GM18951 (cell line): ENCODE data around the gene LMNA.
A peak's percentile ranks its signal among the peaks of the same experiment; 100 is the strongest.

ENCODE experiments used
- POLR2A ChIP-seq: IDR thresholded peaks from 4 replicates; pipeline ENCODE4 v1.6.1; 2011; ENCODE audit warnings: mild to moderate bottlenecking; ENCODE audit not compliant: insufficient read length, insufficient read depth; ENCODE audit errors: extremely low read depth
- in situ Hi-C: fragments of 300-500 bp; cut with MboI; formaldehyde crosslinking; loops from one replicate; pipeline ENCODE4 v1.12.0; 2022; ENCODE audit warnings: low sequenced_read_pairs, mixed read lengths, inconsistent platforms; ENCODE audit not compliant: unreplicated experiment

LMNA gene

GRCh38 chr1:156135930-156136871, 21.7 kb downstream of the LMNA start:
- no peak for TF ChIP-seq POLR2A
- in situ Hi-C loops = loop anchor here (10.0 kb wide), 1 partner anchor 199 kb away; the partner anchor contains the start of genes CCT3 and TSACC

GRCh38 chr1:156136970-156137483, 22.5 kb downstream of the LMNA start:
- no peak for TF ChIP-seq POLR2A
- in situ Hi-C loops = loop anchor here (10.0 kb wide), 1 partner anchor 198 kb away; the partner anchor contains the start of genes CCT3 and TSACC

GRCh38 chr1:156138458-156138867, 24.0 kb downstream of the LMNA start:
- in situ Hi-C loops = loop anchor here (10.0 kb wide), 1 partner anchor 196 kb away; the partner anchor contains the start of genes CCT3 and TSACC

GRCh38 chr1:156140879-156141707, 26.6 kb downstream of the LMNA start:
- no peak for TF ChIP-seq POLR2A
- in situ Hi-C loops = no loop called here

More at GRCh38 chr1:156138458-156138867, 24.0 kb downstream of the LMNA start:
- no peak for TF ChIP-seq POLR2A

GRCh38 chr1:156143765-156144489, 29.4 kb downstream of the LMNA start:
- no peak for TF ChIP-seq POLR2A
- in situ Hi-C loops = no loop called here

DNA sequence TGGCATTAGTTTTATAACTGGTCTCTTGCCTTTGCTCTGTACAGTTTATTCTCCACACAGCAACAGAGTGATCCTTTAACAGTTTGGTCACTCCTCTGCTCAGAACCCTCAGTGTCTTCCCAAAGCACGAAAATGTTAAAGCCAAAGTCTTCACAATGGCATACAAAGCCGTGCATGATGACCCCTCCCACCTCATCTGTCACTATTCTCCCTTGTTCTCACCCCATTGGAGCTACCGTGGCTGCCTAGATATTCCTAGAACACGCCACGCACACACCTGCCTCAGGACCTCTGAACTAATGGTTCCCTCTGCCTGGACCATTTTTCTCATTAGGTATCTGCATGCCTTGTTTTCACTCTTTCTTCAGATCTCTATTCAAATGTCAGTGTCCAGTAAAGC, 30.2 kb downstream of the LMNA start:
- in situ Hi-C loops = no loop called here
- no peak for TF ChIP-seq POLR2A

- TF ChIP-seq POLR2A = no peak
- in situ Hi-C loops = no loop called here
Observed at GRCh38 chr1:156145650-156146019, 31.1 kb downstream of the LMNA start.

DNA sequence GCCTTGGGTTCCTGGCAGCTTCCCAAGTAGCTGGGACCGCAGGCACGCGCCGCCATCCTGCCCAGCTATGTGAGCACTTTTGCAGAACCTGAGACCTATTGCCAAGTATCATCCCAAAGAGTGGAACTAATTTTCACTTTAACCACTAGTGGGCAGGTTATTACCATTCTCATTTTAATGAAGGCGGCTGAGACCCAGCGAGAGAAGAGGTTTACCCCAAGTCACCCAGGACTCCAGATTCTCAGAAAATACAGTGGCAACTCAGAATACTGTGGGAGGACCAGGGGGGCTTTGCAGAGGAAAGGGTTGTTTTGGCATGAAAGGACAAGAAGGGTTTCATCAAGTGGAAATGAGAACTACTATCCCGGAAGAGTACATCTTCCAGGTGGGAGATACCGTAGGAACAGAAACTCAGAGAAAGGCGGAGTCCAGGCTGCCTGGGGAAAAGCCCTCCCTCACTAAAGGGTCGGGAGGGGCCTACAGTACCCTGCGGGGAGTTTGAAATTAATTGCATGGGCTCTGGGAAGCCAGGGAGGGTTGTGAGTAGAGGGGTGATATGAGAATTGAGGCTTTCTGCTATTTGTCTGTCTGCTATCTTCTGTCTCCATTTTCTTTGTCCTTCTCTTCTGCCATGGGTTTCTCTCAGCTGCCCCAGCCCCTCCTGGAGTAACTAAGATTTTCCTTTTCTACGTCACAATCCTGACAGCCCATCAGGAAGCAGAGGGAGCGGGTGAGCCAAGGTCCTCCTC, 31.7 kb downstream of the LMNA start:
- TF ChIP-seq POLR2A = no peak
- in situ Hi-C loops = no loop called here

DNA sequence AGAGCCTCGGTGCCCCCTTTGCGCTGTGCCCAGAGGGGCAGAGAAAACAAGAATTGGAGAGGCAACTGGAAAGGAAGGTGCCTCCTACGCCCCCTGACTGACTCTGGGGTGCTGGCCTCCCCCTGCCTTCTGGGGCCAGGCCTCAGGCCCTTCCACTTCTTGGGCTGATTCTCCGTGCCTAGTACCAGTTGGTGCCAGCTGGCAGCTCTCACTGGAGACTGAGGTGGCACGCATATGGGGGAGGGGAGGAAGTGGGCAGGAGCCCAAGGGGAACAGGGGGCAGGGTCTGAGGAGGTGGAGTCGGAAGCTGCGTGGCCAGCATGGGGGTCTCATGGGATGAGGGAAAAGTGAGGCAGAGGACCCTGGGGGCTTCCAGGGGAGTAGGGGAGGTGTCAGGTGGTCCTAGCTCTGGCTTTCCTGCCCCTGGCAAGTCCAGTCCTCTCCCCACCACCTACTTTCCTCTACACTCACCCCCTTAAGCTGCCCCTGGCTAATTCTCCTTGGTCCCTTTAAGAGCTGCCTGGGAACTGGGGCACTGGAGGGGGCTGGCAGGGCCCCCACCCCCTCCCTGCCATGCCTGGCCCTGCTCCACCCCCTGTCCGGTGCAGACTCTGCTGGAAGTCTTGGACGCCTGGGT, 32.4 kb downstream of the LMNA start:
- in situ Hi-C loops = no loop called here
- peak; percentile 21 for TF ChIP-seq POLR2A

DNA sequence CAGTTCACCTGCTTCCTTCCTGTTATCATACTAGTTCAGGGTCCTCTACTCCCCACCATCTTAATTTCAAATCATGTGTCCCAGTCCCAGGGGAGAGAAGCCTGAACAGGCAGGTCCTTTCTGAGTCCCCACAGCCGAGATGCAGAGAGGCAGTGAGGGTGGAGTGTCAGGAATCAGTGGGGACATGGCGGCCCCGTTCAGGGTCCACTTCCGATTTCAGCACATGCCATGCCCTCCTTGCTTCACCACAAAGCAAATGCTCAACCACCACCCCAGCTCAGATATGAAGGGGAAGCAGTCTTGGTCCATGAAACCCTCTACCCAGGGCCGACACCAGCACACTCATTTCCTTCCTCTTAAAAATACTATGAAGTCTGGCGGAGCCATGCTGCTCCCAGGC, 33.7 kb downstream of the LMNA start:
- peak; percentile 39 for TF ChIP-seq POLR2A
- in situ Hi-C loops = no loop called here

DNA sequence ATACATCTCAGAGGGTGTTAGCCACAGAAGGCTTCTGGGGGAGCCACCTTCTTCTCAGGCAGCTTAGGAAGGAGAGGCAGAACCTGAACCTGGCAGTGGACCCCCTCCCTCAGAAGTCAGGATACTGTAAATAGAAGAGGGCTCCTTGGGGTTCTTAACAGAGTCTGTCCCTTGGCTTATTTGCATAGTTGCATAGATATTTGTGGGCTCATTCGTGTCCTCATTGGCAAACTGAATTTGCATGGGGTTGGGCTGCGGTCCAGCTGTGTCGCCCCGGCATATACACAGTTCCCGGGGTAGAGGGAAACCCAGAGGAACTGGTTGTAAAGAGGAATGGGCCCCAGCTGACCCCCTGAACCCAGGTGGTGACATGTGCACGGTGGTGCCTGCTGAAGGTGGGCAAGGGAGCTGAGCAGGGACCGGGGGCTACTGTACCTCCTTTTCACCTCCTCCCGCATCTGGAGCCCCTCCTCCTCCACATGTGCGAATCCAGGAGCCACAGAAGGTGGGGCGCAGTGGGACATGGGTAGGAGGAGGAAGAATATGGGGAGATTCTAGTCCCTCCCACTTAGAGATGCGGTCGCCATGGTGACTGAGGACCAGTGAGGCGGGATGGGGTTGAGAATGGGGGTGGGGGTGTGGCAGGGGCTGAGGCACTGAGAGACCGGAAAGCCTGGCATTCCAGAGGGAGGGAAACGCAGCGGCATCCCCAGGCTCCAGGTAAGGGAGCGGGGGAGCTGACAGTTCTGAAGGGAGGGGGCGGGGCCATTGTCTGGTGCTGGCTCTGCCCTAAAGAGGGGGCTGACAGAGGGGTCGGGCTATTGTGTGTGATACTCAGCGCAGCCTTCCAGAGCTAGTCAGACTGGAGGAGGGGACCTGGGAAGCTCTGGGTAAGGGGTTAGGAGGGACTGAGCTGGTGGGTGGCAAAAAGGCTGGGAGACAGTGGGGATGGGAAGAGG, 35.1 kb downstream of the LMNA start:
- peak; percentile 77 for TF ChIP-seq POLR2A
- in situ Hi-C loops = no loop called here
